Epithelial cell of prostate (primary cell): ENCODE results near the gene NXF1.
A peak's percentile ranks its signal among the peaks of the same experiment; 100 is the strongest.
"Not testable (repeated sequence)": the region's sequence is repeated elsewhere in the genome, so short reads cannot be mapped to it uniquely, and the experiment has no call there.

ENCODE experiments used
- DNase-seq: peaks from one replicate; pipeline ENCODE4 v3.0.0-alpha.2; 2011; ENCODE audit warnings: low read depth, low spot score
- H3K27ac ChIP-seq: fragments of 450-650 bp; 2 replicates; pipeline ENCODE4 v1.5.1; 2017; ENCODE audit warnings: mild to moderate bottlenecking

The NXF1 gene

DNA sequence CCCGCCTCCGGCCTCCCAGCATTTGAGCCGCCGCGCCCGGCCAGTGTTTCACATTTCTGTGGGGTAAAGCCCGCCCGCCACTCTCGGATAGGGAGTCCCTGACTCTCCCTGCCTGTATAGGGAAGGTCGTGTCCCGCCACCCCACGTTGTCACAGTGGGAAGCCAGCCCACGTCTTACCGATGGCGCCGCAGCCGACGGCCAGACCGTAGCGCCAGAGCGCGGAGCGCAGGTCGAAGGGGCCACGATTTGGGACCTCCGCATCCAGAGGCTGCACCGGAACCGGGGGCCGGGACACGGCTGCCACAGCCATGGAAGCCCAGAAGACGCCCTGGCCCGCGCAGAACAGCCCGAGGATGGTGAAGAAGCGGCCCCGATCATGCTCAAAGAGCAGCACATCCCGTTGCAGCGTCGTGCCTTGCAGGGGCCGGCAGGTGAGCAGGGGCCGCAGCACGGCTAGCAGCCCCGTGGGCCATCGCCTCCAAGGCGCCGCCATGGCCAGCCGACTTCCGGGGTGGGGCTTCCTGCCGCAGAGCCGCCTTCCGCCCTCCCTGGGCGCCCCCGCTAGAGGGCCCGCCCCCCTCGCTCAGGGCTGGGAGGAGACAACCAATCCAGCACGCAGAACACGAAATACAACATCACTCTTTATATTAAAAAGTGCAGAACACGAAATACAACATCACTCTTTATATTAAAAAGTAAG lies 13.6 kb downstream of the NXF1 start, which contains the start of gene TMEM223:
TSS of gene TMEM223 (minus strand) at position 506 of the 701 bp plus-strand sequence. CDS start at position 494, 12 bp downstream.
- no peak for DNase-seq
- H3K27ac ChIP-seq = peak within 1 kb of the TSS; percentile 75

DNA sequence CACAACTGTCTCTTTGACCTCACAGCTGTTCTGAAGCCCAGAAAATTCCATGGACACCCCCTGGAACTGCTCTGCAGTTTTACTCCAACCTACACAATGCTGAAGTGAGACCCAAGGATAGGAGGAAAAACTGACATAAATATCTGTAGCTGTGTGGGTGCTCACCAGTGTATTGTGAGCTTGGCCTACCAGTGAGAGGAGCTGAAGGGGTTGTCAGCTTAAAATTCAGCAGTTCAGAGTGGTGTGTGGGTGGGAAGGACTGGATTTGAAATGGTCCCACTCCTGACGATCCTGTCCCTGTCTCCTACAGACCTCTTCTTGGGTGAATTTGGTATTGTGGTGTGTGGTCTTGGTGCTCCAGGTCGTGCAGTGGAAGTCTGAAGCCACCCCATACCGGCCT lies 15.7 kb downstream of the NXF1 start:
- no peak overlapping the region for H3K27ac ChIP-seq
- DNase-seq = no peak

DNA sequence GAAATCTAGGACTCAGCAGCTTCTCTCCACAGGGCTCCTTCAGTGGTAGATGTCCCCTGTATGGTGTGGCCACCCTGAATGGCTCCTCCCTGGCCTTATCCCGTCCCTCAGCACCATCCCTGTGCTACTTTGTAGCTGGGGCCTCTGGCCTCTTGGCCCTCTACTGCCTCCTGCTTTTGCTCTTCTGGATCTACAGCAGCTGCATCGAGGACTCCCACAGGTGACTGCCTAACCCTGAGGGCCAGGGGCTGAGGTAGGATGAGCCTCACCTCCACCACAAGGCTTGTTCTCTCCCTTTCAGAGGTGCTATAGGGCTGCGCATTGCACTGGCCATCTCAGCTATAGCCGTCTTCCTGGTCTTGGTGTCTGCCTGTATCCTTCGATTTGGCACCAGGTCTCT lies 16.2 kb downstream of the NXF1 start:
- DNase-seq = no peak
- peak overlapping the region; percentile 96 for H3K27ac ChIP-seq

DNA sequence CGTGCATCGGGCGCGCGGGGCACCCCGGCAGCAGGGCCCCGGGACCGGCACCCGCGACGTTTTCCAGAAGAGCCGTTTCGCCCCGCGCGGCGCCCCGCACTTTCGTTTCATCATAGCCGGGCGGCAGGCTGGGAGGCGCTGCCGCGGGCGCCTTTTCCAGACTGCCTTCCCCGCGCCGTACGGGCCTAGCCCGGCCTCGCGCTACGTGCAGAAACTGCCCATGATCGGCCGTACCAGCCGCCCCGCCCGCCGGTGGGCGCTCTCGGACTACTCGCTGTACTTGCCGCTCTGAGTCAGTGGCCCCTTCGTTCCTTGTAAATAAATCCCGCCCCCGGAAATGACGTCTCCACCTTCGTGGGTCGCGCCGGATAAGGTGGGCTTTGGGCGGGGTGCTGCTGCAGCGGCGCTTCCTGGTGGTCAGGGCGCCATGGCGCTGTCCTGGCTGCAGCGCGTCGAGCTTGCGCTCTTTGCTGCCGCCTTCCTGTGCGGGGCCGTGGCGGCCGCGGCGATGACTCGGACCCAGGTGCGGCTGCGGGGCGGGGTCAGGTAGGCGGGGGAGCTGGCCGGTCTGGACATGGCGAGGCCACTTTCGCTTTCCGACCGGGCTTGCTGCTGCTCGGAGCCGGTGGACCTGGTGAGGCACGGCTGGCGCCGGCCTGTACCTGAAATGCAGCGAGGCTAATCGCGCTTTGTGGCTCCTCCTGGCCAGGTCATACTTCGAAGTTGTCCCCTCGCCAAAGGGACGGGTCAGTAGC lies 18.1 kb downstream of the NXF1 start, which contains the start of gene TMEM179B:
TSS of gene TMEM179B (plus strand) at position 398 of the 755 bp plus-strand sequence. CDS start at position 428, 30 bp downstream.
- H3K27ac ChIP-seq = peak within 1 kb of the TSS; percentile 96
- DNase-seq = peak; percentile 90

DNA sequence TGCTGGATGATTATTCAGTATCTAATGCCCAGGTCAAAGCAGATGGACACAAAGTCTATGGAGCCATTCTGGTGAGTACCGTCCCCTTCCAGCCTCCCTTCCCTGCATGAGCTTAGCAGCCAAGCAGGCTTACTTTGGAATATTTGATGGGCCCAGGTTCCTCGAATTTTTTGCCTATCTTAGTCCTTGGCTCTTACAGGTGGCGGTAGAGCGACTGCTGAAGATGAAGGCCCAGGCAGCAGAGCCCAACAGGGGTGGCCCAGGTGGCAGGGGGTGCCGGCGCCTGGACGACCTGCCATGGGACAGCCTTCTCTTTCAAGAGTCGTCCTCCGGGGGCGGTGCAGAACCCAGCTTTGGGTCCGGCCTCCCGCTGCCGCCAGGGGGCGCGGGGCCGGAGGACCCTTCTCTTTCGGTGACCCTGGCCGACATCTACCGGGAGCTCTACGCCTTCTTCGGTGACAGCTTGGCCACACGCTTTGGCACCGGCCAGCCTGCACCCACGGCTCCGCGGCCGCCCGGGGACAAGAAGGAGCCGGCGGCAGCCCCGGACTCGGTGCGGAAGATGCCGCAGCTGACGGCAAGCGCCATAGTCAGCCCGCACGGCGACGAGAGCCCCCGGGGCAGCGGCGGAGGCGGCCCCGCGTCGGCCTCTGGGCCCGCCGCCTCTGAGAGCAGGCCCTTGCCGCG lies 18.8 kb downstream of the NXF1 start:
- DNase-seq = no peak
- H3K27ac ChIP-seq = peak overlapping the region; percentile 96

DNA sequence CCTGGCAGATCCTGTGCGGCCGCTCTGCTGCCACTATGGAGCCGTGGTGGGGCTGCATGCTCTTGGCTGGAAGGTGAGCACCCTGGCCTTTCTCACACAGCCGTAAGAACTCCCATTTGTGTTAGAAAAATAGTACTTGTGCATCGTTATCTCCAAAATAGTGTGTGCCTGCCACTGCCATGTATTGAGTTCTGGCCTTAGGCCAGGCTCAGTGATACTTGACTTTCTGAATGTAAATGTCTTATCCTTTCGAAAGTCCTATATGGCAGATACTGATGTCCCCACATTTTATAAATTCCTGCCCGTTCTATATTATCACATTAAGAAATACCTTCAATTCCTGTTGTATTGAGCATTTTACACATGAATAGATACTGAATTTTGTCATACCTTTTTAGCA lies 22.5 kb downstream of the NXF1 start:
- DNase-seq = no peak
- no peak overlapping the region for H3K27ac ChIP-seq

DNA sequence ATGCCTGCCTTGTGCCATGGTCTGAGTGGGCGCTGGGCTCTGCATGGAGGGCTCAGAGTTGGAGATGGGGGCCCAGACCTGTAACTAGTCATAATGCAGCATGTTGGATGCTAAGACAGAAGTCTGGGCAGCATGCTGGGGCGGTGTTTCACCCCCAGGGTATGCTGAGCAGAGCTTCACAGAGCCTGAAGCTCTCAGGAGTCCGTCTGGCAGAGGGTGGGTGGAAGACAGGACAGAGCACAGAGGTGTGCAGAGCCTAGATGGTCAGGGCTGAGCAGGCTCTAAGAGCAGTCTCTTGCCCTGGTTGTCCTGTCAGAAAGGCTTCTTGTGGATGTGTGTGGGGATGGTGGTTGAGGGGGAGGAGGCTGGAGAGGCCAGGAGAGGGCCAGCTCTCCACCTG lies 26.8 kb downstream of the NXF1 start:
- no peak overlapping the region for H3K27ac ChIP-seq
- no peak for DNase-seq

DNA sequence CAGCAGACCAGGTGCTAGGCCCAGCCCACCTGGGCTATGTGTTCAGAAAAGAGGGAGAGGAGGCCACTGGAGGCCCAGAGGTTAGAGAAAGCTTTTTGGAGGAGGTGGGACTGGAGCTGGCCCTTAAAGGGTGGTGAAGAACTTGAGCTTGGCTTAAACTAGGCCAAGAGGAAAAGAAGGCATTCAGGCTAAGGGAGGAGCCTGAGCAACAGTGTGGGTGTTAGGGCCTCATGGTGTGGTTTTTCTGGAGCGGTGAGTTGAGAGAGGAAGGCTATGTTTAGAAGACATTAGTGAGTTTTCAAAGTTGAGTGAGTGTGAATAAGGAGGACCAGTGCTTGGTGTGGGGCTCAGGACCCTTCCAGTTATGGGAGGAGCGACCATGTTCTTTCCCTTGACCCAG lies 27.9 kb downstream of the NXF1 start:
- no peak for DNase-seq
- no peak overlapping the region for H3K27ac ChIP-seq

DNA sequence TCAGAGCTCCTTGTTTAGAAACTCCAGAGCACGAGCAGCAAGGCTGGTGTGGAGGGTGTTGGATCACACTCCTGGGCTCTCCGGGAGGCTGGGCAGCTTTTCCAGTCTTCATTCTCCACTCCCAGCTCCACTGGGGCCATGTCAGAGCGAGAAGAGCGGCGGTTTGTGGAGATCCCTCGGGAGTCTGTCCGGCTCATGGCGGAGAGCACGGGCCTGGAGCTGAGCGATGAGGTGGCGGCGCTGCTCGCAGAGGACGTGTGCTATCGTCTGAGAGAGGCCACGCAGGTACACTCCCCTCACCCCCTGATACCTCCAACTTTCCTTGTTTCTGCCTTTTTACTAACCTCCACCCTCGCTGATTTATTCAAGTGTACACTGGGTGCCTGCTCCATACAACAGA lies 29.6 kb downstream of the NXF1 start:
- H3K27ac ChIP-seq = no peak overlapping the region
- DNase-seq = no peak

DNA sequence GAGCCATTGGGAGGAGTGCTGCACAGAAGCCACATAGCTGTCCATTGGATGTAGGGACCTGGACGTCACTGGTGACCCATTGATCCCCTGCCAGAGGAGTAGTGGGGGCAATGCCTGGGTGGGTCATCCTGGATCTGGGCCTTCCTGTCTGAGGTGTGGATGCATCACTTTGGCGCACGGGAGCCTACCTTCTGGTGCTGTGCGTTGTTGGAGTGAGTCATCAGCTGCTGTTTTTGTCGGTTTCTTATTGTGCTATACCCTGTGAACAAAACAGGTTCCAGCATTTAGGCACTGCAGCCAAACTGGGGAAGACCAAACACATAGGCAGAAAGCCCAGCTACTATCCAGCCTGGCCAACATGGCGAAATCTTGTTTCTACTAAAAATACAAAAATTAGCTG lies 30.8 kb downstream of the NXF1 start:
- no peak overlapping the region for H3K27ac ChIP-seq
- DNase-seq = no peak

DNA sequence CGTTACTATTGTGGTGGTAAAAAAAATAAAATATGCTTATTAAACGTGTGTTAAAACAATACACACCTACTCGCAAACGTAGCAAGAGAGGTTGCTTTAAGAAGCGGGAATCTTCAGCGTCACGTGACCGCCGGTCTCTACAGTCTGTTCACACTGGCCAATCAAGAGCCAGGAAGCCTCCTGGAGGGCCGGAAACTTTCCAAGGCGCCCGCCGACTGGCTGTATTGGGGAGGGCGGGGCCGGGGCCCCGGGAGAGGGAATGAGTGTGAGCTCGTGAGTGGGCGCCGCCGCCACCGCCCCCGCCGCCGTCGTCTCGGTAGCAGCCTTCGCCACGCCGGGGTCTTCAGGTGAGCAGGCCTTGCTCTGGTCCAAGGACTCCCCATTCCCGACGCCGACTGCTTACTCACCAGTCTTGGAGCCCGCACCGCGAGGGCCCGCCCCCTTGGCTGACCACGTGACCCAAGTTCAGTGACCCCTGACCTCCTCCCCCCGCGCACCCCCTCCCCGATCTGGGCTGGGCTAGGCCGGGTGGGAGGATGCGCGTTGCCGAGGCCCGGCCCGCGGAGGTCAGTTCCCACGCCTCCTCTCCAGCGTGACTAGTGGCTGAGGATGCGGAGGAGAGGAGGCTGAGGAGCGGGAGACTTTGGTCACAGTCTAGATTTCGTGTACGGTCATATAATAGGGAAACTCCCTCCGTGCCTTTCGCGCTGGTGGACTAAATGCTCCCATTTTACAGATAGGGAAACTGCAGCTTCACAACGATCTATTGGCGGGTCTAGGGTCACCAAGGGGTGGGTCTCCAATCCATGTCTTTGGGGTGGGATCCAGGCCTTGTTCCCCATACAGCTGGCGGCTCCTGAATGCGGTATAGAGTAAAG lies 33.9 kb downstream of the NXF1 start, which contains the start of gene TAF6L:
TSS of gene TAF6L (plus strand) at position 253 of the 878 bp plus-strand sequence. CDS start 4,388 bp downstream, outside the sequence.
- peak; percentile 65 for DNase-seq
- peak within 1 kb of the TSS; percentile 86 for H3K27ac ChIP-seq

DNA sequence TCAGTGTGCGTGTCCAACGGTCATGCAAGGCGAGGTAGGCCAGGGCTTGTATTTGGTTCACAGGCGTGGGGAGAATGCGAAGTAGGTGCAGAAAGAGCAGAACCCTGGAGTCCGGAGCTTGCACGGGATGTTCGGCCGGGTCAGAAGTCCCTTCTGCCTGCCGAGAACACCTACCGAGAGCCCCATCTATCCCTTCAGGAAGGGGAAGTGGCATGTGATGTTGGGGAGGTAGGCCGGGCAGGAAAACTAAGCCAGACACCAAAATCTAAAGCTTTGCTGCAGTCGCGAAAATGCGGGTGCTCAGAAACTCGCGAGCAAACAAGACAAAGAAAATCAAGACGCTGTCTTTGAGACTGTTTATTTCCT lies 34.5 kb downstream of the NXF1 start:
- peak overlapping the region; percentile 86 for H3K27ac ChIP-seq
- no peak for DNase-seq

DNA sequence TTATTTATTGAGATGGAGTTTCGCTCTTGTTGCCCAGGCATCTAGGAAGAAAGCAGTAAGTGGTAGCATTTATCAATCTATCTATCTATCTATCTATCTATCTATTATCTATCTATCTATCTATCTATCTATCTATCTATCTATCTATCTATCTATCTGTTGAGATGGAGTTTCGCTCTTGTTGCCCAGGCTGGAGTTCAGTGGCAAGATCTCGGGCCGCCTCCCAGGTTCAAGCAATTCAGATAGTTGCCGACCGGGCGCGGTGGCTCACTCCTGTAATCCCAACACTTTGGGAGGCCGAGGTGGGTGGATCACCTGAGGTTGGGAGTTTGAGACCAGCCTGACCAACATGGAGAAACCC lies 44.4 kb downstream of the NXF1 start:
- H3K27ac ChIP-seq = peak overlapping the region; percentile 56
- not testable (repeated sequence) for DNase-seq

DNA sequence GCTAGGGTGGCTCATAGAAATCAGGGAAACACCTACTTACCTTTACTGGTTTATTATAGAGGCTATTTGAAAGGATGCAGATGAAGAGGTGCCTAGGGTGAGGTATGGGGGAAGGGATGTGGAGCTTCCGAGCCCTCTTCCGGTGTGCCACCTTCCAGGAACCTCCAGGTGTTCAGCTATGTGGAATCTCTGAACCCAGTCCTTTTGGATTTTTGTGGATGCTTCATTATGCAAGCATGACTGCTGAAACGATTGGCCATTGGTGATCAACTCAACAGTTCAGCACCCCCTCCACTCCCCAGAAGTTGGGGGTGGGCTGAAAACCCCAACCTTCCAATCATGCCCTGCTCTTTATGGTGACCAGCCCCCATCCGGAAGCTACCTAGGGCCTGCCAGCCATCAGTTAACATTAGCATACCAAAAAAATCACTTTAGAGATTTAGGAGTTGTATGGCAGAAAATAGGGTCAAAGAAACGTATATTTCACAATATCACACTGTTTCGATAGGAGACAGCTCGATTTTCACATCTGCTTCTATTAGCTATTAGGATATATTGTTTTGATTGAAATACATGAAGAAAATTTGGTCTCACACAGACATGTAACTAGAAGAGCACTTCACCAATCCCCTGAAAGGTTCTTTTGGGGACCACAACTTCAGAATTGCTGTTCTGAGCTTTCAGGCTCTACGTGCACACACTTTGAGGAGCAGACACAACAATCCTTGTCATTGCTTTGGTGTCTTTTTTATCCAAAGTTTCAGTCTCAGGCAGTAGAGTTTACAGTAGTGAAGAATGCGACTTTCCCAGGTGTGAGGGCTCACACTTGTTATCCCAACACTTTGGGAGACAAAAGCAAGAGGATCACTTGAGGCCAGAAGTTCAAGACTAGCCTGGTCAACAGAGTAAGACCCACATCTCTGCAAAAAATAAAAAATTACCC lies 47.1 kb downstream of the NXF1 start:
- DNase-seq = no peak
- H3K27ac ChIP-seq = no peak overlapping the region

DNA sequence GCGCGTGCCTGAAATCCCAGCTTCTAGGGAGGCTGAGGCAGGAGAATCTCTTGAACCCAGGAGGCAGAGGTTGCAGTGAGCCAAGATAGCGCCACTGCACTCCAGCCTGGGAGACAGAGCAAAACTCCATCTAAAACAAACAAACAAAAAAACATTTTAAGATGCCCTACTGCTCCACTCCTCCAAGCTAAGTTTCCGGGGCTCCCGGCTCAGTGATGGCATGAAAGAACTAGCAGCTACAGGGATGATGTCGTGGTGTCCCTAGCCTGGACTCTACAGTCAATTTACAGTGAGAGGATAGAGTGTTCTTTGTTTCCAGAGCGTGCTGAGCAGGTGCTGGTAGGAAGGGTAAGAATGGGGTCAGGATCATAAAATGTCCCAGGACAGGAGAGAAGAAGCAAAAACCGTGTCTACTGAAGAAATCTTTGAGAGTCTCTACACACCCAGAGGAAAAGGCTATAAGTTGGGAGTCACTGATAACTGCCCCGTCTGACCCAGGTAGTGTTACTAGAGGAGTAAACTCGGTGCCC lies 50.1 kb downstream of the NXF1 start:
- H3K27ac ChIP-seq = no peak overlapping the region
- DNase-seq = no peak

DNA sequence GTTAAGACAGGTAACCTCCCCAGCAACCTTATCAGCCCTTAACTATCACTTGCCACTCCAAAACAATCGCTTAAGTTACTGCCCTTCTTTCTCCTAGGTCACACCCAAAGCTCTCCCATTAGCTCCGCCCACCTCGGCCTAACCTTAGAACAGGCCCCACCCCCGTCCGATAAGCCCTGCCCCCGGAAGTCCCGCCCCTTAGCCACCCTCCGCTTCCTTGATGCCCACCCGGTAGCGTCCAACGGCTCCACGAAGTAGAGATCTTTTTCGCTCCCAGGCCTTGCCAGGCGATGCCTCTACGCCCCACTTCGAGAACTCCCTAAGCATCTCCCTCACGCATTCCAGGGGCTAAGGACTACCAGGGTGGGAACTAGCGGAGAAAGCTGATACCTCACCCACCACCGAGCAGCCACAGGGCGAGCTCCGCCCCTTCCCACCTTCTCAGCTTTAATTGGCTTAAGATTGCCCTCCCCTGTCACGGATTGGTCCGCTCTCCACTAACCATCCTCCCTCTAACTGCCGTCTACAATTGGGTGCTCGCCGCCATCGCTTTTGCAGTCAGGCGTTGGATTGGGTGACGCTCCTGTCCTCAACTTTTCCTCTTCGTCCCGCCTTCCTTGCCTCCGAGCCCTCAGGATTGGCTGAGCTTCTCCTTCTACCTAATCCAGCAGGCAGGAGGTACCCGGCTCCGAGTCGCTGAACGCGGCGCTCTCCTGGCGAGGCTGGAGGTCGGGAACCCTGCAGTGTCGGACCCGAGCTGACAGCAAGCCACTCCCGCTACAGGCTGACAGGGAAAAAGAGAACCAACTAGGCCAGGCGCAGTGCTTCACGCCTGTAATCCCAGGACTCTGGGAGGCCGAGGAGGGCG lies 51.3 kb downstream of the NXF1 start, which contains the start of gene ZBTB3:
TSS of gene ZBTB3 (minus strand) at position 425 of the 868 bp plus-strand sequence. CDS start 496 bp downstream, outside the sequence.
- DNase-seq = peak; percentile 97
- peak within 1 kb of the TSS; percentile 73 for H3K27ac ChIP-seq

DNA sequence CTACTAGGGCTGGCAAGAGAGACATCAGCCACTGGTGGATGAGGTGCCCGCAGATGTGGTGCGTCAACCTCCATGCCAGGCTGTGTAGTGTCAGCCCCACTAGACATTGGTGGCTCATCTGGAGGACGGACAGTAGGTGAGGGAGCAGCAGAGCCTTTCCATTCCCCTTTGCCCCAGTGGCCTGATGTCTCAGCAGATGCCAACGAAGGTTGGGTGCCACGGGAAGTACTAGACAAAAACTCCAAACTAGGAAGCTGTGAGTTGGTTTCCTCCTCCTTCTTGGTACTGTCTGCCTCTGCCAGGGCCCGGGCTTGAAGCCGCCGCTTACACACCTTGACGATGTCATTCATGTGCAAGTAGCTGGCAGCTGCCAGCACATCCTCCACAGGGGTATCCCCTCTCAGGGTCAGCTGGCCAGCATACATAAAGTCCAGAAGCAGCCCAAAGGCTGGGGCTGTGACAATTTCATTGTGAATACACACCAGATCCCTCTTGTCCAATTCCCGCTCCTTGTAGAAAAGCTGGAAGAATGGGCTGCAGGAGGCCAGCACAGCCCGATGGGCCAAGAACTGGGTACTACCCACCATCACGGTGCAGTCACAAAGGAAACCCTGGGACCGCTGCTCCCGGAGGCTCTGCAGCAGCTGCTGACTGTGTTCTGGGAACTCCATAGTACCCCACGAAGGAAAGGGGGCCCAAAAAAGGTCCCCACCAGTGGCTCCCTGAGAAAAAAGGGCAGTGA lies 52.1 kb downstream of the NXF1 start:
- H3K27ac ChIP-seq = peak overlapping the region; percentile 73
- no peak for DNase-seq
